Activated CD4-positive, alpha-beta T cell treated with anti-CD3 and anti-CD28 coated beads for 36 hours (primary cell): ENCODE data around the gene SPCS3. TPM values are rescaled to one million over a fixed set of nuclear protein-coding genes. Genes with fewer than 3 reads are reported as not detected.
"Not testable (repeated sequence)": the region's sequence is repeated elsewhere in the genome, so short reads cannot be mapped to it uniquely, and the experiment has no call there.

Experiments used
- ATAC-seq: fragments of 200-7000 bp; cut with Tn5 transposase; one replicate; pipeline ENCODE4 v1.10.0; 2021; ENCODE audit warnings: mild to moderate bottlenecking, moderate library complexity
- CTCF ChIA-PET: fragments of 350-600 bp; sonication (Branson Sonifier 250); formaldehyde crosslinking; loops from one replicate; lab custom pipeline; 2021; ENCODE audit warnings: antibody characterized with exemption; lab: Charles Lee
- POLR2A ChIA-PET: fragments of 350-600 bp; sonication (Branson Sonifier 250); formaldehyde crosslinking; loops from one replicate; lab custom pipeline; 2021; ENCODE audit warnings: antibody characterized with exemption, inconsistent platforms; lab: Charles Lee
- DNase-seq: peaks from one replicate; pipeline ENCODE4 v3.0.0-alpha.2; 2020
- H3K27ac Mint-ChIP-seq: one replicate; pipeline ENCODE4 v1.8.0; 2021; ENCODE audit warnings: mixed read lengths
- H3K27me3 Mint-ChIP-seq: one replicate; pipeline ENCODE4 v1.8.0; 2021; ENCODE audit warnings: mixed read lengths
- H3K36me3 Mint-ChIP-seq: one replicate; pipeline ENCODE4 v1.8.0; 2021; ENCODE audit warnings: low read depth, mixed read lengths
- H3K4me1 Mint-ChIP-seq: one replicate; pipeline ENCODE4 v1.8.0; 2021; ENCODE audit warnings: mixed read lengths
- H3K4me3 Mint-ChIP-seq: one replicate; pipeline ENCODE4 v1.8.0; 2021; ENCODE audit warnings: mild to moderate bottlenecking, moderate library complexity, mixed read lengths
- H3K9me3 Mint-ChIP-seq: one replicate; pipeline ENCODE4 v1.8.0; 2021; ENCODE audit warnings: low read depth, mixed read lengths
- intact Hi-C, 2 experiments: fragments of 100-400 bp; cut with DNase I in 1 of 2; cut with micrococcal nuclease in 1 of 2; formaldehyde crosslinking; loops; one replicate each; pipeline versions ENCODE4 v1.14.2 to v1.15.1; 2022 to 2024; cut with DNase I, micrococcal nuclease
- total RNA-seq, 2 experiments: library from RNA; stranded (reverse); gene quantifications; one replicate each; pipeline ENCODE4 v1.2.3, GENCODE V29; 2021

The SPCS3 gene
- total RNA-seq, 2 experiments from 2014 or later = 120 to 142 TPM

DNA sequence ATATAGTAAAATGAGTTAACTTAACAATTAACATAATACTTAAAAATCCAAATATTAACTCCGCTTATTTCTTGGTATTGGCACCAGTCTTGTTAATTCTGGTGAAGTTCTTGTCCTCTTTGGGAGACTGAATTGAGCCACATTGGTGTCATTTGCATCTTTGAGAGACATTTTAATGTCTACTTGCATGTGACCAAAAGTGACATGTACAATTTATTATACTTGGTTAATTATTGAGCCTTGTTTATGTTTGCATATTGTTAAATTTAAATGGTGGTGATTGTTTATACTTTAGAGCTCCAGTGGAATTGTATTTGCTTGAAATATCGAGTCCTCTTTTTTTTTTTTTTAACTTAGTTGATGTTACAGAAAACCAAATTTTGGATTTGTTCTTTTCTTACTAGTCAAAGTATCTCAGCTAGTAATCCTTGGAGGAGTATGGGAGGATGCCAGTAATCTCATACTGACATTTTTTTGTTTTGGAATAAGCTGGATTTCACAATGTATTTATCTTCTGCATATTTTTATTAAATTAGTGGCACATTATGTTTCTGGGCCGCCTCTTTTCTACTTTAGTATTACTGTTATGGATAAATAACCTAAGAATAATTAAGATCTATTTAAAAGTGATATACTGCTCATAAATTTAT, 3.9 kb downstream of the SPCS3 start:
- no peak for DNase-seq
- ATAC-seq = no peak
- H3K4me1 Mint-ChIP-seq = peaks cover 47% of the 10 kb centered on the region
- peaks cover 20% of the 10 kb centered on the region for H3K36me3 Mint-ChIP-seq
- H3K9me3 Mint-ChIP-seq = no peaks in the 10 kb centered on the region
- H3K27ac Mint-ChIP-seq = peak overlapping the region; percentile 13
- no peak overlapping the region for H3K4me3 Mint-ChIP-seq
- POLR2A ChIA-PET = no interaction called here
- intact Hi-C loops = no loop called here
- H3K27me3 Mint-ChIP-seq = no peaks in the 10 kb centered on the region
- CTCF ChIA-PET = interaction anchor here (1.0 kb wide), 1 partner anchor 9 kb away, joined by 3 read pairs; no protein-coding TSS in a partner anchor

DNA sequence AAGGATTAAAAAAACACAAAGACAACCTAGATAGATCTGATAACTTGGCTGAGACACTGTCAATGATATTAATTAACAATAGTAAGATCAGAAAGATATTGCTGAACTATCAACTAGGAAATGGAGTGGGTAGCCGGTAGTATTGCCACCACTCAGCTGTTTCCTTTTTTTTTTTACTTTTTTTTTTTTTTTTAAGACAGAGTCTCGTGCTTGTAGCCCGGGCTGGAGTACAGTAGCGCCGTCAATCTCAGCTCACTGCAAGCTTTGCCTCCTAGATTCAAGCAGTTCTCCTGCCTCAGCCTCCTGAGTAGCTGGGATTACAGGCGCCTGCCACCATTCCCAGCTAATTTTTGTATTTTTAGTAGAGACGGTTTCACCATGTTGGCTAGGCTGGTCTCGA, 5.1 kb downstream of the SPCS3 start:
- H3K9me3 Mint-ChIP-seq, DNase-seq, intact Hi-C loops, H3K27ac Mint-ChIP-seq, H3K27me3 Mint-ChIP-seq, ATAC-seq, H3K4me3 Mint-ChIP-seq: not testable (repeated sequence)
- Mint-ChIP-seq H3K4me1 (peaks cover 46% of the 10 kb centered on the region), H3K36me3 (peaks cover 23% of the 10 kb centered on the region)
- ChIA-PET POLR2A (interaction anchor here (0.8 kb wide), 1 partner anchor 369 kb away, joined by 3 read pairs; no protein-coding TSS in a partner anchor), CTCF (interaction anchor here (0.9 to 4.2 kb wide), 2 partner anchors 15 to 202 kb away, joined by 3 to 29 read pairs; no protein-coding TSS in a partner anchor)

DNA sequence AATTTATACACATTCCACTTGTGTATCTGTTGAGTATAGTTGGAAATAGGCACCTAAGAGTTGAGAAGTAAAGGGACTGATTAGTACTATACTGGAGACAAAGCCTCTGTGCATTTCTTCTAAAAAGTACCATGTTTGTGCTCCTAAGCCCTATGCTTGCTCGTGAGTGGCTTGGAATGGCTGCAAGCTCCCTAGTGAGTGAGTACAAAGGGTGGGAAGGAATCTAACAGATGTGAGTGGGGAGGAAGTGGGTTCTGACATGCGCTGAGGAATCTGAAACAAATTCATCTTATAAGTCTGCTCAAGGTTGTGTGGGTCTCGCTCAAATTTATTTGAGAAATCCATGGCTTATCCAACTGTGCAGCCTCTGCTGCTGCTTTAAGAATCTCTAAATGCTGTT, 13.3 kb downstream of the SPCS3 start:
- Mint-ChIP-seq H3K36me3 (peaks cover 29% of the 10 kb centered on the region), H3K4me1 (peaks cover 28% of the 10 kb centered on the region), H3K4me3 (no peak overlapping the region), H3K27me3 (no peaks in the 10 kb centered on the region), H3K27ac (no peak overlapping the region), H3K9me3 (no peaks in the 10 kb centered on the region)
- POLR2A ChIA-PET = interaction anchor here (0.6 kb wide), 1 partner anchor 1015 kb away, joined by 3 read pairs; no protein-coding TSS in a partner anchor
- intact Hi-C loops = loop anchor here in 1 of 2 experiments (10.0 kb wide), 1 partner anchor 1568 kb away; no protein-coding TSS in a partner anchor
- DNase-seq = no peak
- CTCF ChIA-PET = interaction anchor here (0.6 to 2.0 kb wide), 4 partner anchors 8 to 432 kb away, joined by 3 to 8 read pairs (median 3); no protein-coding TSS in a partner anchor
- peak; percentile 42 for ATAC-seq

DNA sequence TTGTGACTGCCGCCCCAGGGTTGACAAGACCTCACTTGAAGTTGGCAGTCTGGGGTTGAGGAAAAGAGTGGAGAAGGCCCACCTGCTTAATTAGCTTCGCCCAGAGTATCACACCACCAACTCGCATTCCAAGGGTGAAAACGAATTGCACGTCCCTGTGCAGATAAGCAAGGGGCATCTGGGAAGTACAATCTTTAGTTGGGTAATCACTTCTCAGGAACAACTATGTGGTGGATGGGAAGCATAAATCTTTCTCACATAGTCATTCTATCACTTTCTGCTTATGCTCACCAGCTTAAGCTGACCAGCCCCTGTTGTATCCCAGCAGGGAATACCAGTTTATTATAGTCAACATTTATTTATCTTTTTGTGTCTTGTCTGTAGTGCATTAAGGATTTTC, 14.3 kb downstream of the SPCS3 start:
- ATAC-seq (no peak), DNase-seq (no peak)
- no peaks in the 10 kb centered on the region for H3K27me3 Mint-ChIP-seq
- intact Hi-C loops = loop anchor here in 1 of 2 experiments (10.0 kb wide), 1 partner anchor 1569 kb away; no protein-coding TSS in a partner anchor
- no peak overlapping the region for H3K4me3 Mint-ChIP-seq
- CTCF ChIA-PET = interaction anchor here (0.7 kb wide), 1 partner anchor 634 kb away, joined by 3 read pairs; no protein-coding TSS in a partner anchor
- H3K4me1 Mint-ChIP-seq = peaks cover 28% of the 10 kb centered on the region
- POLR2A ChIA-PET = no interaction called here
- no peaks in the 10 kb centered on the region for H3K9me3 Mint-ChIP-seq
- no peak overlapping the region for H3K27ac Mint-ChIP-seq
- H3K36me3 Mint-ChIP-seq = peaks cover 26% of the 10 kb centered on the region

DNA sequence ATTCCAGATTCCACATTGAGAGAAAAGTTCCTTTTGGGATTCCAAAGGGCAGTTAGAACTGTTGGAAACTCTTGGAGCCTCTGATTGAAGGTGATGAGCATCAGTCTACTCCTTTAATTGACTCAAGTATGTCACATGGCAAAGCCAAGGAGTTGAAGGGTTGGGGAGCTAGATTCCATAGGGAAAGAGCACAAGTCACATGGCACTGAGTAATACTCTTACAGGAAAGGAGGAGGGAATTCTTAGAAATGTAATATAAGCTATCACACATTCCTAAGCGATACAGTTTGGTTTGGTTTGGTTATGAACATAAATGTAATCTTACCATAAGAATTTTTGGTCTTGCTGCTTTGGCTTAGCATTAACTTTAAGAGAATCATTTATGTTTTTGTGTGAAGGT, 15.7 kb downstream of the SPCS3 start:
- Mint-ChIP-seq H3K27ac (no peak overlapping the region), H3K4me3 (no peak overlapping the region), H3K4me1 (peaks cover 26% of the 10 kb centered on the region), H3K36me3 (peaks cover 20% of the 10 kb centered on the region), H3K9me3 (no peaks in the 10 kb centered on the region), H3K27me3 (no peaks in the 10 kb centered on the region)
- ATAC-seq (no peak), DNase-seq (no peak)
- CTCF ChIA-PET = no interaction called here
- POLR2A ChIA-PET = no interaction called here
- intact Hi-C loops = loop anchor here in 1 of 2 experiments (10.0 kb wide), 1 partner anchor 1571 kb away; no protein-coding TSS in a partner anchor

DNA sequence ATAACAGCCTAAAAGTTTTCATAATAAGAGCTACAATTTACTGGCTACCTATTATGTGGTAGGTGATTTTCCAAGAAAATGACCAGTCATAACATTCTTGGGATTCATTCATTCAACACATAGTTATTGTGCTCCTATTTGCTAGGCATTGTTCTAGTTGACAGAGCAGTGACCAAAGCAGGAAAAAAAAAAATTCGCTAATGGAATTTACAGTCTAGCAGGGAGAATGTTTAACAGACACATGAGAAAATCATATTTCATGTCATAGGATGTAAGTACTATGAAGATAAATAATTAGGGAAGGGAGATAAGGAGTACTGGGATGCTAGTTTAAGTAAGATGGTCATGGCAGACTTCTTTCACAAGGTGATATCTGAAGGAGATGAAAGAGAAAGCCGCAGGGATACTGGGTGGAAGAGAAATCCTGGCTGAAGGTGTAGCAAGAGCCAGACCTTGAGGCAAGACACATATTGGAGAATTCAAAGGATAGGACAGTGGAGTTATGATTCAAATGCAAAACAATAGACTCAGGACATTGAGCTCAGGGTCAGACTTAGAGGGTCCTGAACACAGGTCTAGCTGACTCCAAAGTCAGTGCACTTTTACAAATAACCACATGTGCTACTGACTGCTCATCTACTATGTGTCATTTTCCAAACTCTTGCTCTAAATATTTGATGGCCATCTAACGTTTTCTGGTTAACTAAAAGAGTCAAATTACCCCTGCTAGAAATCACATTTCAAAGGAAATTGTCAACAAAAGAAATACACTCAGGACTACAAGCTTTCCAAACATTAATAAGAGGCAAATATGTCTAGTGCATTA, 20.4 kb downstream of the SPCS3 start:
- H3K9me3 Mint-ChIP-seq = peaks cover 10% of the 10 kb centered on the region

DNA sequence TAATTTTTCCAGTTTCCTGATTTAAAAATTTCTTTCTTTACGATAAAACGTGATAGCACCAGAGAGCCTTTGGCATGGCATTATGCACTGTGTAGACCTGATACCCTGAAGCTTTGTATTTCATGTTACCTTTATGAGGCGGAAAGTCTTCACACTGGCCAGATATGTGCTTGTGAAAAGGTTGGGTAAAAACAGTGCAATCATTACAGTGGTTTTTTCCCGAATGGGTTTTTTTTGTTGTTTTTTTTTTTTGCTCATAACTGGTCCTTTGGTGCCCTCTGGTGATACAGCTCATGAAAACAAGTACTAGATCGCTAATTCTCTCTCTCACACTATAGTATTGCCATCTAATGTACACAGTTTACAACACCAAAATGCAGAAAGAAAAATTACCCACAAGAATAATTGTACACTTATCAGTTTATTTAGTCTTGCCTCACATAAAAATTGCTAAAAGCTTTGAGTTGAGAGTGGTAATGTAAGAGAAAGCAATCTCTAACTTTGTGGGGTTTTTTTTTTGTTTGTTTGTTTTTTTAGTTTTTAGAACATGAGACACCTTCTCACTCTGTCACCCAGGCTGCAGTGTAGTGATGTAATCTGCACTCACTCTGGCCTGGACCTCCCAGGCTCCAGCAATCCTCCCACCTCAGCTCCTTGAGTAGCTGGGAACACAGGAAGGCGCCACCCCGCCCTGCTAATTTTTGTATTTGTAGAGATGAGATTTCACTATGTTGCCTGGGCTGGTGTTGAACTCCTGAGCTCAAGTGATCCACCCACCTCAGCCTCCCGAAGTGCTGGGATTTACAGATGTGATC, 21.3 kb downstream of the SPCS3 start:
- Mint-ChIP-seq H3K36me3 (peaks cover 7% of the 10 kb centered on the region), H3K9me3 (peaks cover 10% of the 10 kb centered on the region), H3K4me3 (no peak overlapping the region), H3K27me3 (no peaks in the 10 kb centered on the region), H3K27ac (no peak overlapping the region), H3K4me1 (peaks cover 6% of the 10 kb centered on the region)
- CTCF ChIA-PET = interaction anchor here (0.7 to 6.2 kb wide), 16 partner anchors 9 to 707 kb away, joined by 3 to 29 read pairs (median 5); no protein-coding TSS in a partner anchor
- intact Hi-C loops = loop anchor here (1.0 to 2.0 kb wide), 4 partner anchors 191 to 394 kb away; no protein-coding TSS in a partner anchor
- POLR2A ChIA-PET = interaction anchor here (0.6 kb wide), 1 partner anchor 12 kb away, joined by 6 read pairs; no protein-coding TSS in a partner anchor
- DNase-seq (no peak), ATAC-seq (peak; percentile 64)

More for the DNA sequence above, 20.4 kb downstream of the SPCS3 start:
- DNase-seq (no peak), ATAC-seq (no peak)
- ChIA-PET POLR2A (no interaction called here), CTCF (interaction anchor here (0.7 to 6.2 kb wide), 13 partner anchors 8 to 708 kb away, joined by 3 to 29 read pairs (median 5); no protein-coding TSS in a partner anchor)
- Mint-ChIP-seq H3K36me3 (peaks cover 7% of the 10 kb centered on the region), H3K4me3 (no peak overlapping the region), H3K27me3 (no peaks in the 10 kb centered on the region), H3K4me1 (peaks cover 6% of the 10 kb centered on the region), H3K27ac (no peak overlapping the region)
- intact Hi-C loops = loop anchor here (2.0 to 10.0 kb wide), 2 partner anchors 305 to 1575 kb away; no protein-coding TSS in a partner anchor

DNA sequence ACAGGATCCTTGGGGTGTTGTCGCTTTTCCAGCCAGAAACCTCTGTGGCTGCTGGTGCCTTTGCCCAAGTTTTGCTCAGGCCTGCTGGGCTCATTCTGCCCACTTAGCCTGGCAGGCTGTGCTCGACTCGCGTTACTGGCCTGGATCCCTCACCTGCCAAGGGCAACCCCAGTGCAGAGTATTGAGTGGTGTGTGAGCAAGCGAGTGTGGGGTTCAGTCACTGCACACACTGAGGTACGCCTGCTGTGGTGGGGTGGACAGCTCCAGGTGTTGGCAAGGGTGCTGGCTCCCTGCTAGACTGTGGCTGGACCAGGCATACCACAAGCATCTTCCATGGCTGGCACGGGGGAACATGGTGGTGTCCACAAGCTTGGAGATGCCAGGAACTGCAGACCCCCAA, 22.6 kb downstream of the SPCS3 start:
- no peak for ATAC-seq
- intact Hi-C loops = no loop called here
- H3K27ac Mint-ChIP-seq = no peak overlapping the region
- ChIA-PET CTCF (interaction anchor here (0.7 to 6.2 kb wide), 6 partner anchors 8 to 307 kb away, joined by 3 to 29 read pairs (median 4); no protein-coding TSS in a partner anchor), POLR2A (interaction anchor here (0.7 kb wide), 1 partner anchor 424 kb away, joined by 4 read pairs; no protein-coding TSS in a partner anchor)
- peaks cover 7% of the 10 kb centered on the region for H3K36me3 Mint-ChIP-seq
- H3K9me3 Mint-ChIP-seq = peaks cover 10% of the 10 kb centered on the region
- peaks cover 3% of the 10 kb centered on the region for H3K4me1 Mint-ChIP-seq
- H3K4me3 Mint-ChIP-seq = no peak overlapping the region
- no peak for DNase-seq
- no peaks in the 10 kb centered on the region for H3K27me3 Mint-ChIP-seq

DNA sequence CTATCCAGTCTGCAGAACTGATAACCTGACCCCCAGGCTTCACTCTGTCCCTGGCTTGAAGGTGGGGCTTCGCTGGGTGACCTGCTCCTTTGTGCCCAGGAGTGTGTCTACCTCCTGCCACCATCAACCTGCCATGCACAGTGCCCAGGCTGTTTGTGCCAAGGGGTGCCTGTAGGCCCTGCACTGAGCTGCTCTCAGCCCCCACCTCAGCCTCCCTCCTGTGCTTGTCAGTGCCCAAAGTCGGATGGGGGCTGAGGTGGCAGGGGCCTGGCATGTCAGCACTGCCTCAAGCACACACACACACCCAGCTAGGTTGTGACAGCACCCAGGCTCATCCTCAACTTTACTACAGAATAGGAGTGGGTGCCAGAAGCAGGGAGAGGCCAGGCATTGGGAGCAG, 23.5 kb downstream of the SPCS3 start:
- H3K9me3 Mint-ChIP-seq = peaks cover 10% of the 10 kb centered on the region
- no peak overlapping the region for H3K4me3 Mint-ChIP-seq
- H3K27me3 Mint-ChIP-seq = no peaks in the 10 kb centered on the region
- ATAC-seq (no peak), DNase-seq (no peak)
- peaks cover 3% of the 10 kb centered on the region for H3K4me1 Mint-ChIP-seq
- ChIA-PET CTCF (no interaction called here), POLR2A (interaction anchor here (0.7 kb wide), 1 partner anchor 425 kb away, joined by 4 read pairs; no protein-coding TSS in a partner anchor)
- H3K36me3 Mint-ChIP-seq = peaks cover 7% of the 10 kb centered on the region
- intact Hi-C loops = no loop called here
- no peak overlapping the region for H3K27ac Mint-ChIP-seq

DNA sequence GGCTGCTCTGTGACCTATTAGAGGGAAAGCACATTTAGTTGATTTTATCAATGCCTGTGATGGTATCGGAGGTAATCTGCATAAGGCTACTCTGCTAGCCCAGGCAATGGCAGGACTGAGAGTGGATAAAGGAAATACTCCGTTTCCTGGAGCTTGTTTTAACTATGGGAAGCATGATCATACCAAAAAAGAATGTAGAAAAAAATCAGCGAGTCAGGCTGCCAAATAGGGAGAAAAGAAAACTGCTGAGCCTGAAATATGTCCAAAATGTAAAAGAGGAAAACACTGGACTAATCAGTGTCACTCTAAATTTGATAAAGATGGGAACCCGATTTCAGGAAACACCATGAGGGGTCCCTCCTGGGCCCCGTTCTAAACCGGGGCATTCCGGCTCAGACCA, 25.6 kb downstream of the SPCS3 start:
- POLR2A ChIA-PET, H3K27ac Mint-ChIP-seq, H3K4me3 Mint-ChIP-seq, ATAC-seq, H3K4me1 Mint-ChIP-seq, CTCF ChIA-PET, H3K27me3 Mint-ChIP-seq, DNase-seq, intact Hi-C loops: not testable (repeated sequence)
- Mint-ChIP-seq H3K36me3 (peaks cover 12% of the 10 kb centered on the region), H3K9me3 (peaks cover 10% of the 10 kb centered on the region)
